ENCODE data around the gene CCDC121.
"Not testable (repeated sequence)": the region's sequence is repeated elsewhere in the genome, so short reads cannot be mapped to it uniquely, and the experiment has no call there.

Gene CCDC121

DNA sequence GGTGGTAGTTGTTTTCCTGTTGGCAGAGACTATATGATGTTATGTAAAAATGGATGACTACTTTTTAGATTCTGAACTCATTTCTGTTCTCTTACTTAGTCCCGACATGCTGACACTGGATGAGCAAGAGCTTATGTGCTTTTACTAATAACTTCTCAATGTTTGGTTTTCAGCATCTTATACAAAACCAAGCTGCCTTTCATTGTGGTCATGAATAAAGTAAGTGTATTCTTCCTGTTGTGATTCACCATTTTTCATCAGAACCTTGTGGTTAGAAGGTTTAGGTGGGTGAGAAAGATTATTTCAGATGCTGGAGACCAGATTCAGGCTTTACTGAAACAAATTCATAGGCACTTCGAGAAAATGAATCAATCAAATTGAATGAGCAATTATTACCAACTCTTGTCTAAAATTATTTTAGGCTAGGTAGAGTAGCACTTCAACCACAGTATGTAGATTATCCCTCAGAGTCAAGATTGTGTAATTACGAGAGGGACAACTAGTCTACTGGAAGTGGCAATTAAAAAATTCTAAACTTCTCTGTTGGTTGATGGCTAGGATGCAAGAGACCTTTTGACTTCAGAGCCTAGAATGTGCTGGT is 9.3 kb upstream of the CCDC121 start:
- no peak for DNase-seq (ENCODE audit: low read depth in 2 of 2, low spot score in 1 of 2)

DNA sequence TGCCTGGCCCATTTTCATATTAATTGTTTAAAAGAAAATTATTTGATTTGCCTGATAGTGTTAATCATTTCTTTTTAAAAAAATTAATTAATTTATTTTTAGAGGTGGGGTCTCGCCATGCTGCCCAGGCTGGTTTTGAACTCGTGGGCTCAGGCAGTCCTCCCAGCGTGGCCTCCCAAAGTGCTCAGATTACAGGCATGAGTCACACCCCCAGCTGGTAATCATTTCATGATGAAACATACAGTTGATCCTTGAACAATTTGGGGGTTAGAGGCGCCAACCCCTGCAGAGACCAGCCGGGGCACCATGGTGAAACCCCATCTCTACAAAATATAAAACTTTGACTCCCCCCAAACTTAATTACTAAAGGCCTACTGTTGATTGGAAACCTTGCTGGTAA is 8.0 kb upstream of the CCDC121 start:
- no peak for DNase-seq (ENCODE audit: low read depth in 2 of 2, low spot score in 1 of 2)

DNA sequence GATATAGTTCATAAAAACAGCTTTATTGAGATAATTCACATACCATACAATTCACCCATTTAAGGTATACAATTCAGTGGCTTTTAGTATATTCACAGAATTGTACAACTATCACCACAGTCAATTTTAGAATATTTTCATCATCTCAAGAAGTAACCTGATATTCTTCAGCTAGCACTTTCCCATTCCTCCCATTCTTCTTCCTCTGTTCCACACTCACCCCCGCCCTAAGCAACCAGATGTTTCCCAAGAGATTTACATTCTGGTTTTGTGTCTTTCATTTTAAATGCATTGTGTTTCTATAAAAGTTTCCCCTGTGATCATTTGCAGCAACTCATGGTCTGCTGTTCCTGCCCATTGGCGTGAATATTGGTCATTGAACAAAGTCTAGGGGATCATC is 5.5 kb upstream of the CCDC121 start:
- DNase-seq (ENCODE audit: low read depth in 2 of 2, low spot score in 1 of 2), result no peak

DNA sequence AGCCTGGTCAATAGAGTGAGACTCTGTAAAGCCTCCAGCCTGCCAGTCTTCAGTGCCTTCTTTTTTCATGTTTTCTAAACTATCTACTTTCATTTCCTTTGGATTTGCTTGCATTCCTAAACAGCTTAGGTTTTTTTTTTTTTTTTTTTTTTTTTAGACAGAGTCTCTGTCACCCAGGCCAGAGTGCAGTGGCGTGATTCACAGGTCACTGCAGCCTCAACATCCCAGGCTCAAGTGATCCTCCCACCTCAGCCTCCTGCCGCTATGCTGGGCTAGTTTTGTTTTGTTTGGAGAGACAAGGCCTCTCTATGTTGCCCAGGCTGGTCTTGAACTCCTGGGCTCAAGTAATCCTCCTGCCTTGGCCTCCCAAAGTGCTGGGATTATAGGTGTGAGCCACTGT is 1.4 kb upstream of the CCDC121 start:
- DNase-seq (ENCODE audit: low read depth in 2 of 2, low spot score in 1 of 2), result not testable (repeated sequence)

DNA sequence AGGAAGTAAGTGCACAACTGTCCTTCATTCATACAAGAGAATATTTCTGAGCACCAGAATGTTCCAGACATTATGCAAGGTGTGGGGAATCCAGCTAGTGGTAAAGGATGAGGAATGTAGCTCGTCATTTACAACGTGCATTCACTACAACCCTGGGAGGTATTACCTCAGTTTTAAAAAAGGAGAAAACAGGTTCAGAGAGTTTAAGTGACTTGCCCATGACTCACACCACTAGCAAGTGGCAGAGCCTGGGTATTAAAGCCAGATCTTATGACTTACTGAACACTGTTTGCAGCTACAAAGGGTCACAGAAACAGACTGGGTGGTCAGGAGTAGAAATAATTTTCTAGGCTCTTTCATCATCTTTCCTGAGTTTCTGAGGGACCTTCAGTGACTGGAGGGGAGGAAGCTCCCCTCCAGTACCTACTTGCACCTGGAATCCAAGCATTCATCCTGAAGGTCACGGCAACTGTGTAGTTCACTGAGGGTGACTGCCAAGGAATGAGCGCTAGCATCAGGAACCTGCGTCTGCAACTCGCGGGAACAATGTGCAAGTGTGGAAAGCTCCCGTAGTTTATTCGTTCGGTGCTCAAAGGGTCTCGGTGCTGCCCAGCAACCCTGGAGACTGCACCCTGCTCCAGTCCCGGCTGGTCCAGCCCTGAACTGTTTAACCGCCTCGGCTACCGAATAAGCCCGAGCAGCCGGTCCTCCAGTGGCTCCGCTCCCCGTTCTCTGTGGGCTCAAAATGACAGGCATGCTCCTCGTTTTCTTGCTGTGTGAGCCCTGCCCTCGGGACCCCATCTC is 647 bp downstream of the CCDC121 start:
- no peak for DNase-seq (ENCODE audit: low read depth in 2 of 2, low spot score in 1 of 2)

DNA sequence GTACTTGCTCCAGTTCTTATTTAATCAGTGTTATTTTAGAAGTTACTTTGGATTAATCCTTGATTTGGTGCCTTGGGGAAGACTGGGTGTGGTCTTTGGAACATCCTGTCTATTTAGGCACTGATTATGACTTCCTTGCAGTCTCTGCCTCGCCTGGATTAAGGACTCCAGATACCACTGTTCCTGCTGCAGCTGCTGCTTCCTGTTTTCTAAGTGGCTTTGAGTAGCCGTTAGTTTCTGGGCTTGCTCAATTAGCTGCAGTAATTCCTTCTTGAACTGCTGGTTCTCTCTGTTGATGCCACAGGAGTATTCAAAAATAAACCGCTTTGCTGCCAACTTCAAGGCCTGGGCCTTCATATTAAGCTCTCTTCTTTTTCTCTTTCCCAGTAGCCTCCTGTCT is 1.9 kb downstream of the CCDC121 start:
- not testable (repeated sequence) for DNase-seq (ENCODE audit: low read depth in 2 of 2, low spot score in 1 of 2)

DNA sequence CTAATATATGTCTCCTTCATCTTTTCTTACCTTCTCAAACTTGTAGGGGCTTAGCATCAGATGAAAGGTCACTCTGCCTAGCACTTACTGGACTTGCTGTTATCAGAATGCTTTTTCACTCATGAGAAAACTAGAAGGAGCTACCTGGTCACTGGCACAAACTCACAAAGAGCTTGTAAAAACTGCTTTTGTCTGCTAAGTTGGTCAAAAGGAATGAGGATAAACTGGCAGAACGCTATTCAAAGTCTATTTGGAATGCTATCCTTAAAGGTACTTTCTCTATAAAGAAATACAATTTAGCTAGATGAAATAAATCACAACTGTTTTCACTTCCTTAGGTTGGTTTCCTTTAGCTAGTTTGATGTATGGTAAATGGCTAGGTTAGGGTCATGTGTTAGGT is 2.5 kb downstream of the CCDC121 start:
- not testable (repeated sequence) for DNase-seq (ENCODE audit: low read depth in 2 of 2, low spot score in 1 of 2)

DNA sequence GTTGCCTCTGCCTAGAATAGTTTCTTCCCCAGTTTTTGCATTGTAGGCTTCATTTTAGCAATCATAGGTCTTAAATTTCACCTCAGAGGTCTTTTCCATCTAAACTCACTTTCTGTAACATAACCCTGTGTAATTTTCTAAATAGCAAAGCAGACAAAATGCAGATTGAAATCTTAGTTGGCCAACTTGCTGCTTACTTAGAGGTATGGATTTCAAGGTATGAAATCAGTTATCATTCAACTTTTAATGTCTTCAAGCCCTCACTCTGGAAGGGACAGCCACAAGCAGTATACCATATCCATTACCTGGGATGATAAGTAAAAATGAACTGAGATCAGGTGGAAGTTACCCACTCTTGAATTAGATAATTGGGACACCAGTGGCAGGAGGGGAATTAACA is 3.9 kb downstream of the CCDC121 start:
- DNase-seq (ENCODE audit: low read depth in 2 of 2, low spot score in 1 of 2), result no peak

DNA sequence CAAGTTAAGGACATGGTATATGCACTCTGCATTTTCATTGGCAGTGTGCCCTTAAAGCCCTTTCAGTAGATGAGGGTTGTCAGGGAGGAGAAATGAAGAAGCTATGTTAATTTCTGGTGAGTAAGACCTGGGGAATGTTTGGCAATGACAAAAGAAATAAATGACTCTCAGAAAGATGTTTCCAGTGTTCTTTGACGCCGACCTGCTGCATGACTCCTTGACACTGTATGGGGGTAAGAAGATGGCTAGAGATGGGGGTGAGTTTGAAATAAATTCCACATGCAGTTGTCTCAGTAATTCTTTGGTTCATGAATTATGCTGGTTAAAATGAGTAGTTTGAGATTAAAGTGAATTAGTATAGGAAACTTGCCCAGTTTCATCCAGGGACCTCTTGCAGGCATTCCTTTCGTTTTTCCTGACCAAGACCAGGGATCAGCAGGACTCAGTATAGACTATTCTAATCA is 5.9 kb downstream of the CCDC121 start:
- DNase-seq (ENCODE audit: low read depth in 2 of 2, low spot score in 1 of 2), result no peak

DNA sequence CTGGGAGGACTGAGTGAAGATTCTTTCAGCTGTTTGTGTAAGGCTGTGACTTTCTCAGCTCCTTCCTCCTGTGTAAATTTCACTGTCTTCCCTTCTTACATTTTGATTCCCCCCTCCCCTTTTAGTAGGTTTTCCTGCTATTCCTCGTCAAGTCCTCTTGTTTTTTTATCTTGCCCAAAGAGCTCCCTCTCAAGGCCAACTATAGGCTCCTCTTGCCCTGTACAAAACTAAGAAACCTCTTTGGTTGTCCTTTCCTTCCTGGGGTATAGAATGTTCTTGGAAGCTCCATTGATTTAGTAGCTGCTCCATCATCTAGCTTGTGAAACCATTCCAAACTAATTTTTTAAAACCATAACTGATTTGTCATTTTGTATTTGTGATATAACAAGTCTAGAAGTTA is 7.3 kb downstream of the CCDC121 start:
- DNase-seq (ENCODE audit: low read depth in 2 of 2, low spot score in 1 of 2), result no peak

DNA sequence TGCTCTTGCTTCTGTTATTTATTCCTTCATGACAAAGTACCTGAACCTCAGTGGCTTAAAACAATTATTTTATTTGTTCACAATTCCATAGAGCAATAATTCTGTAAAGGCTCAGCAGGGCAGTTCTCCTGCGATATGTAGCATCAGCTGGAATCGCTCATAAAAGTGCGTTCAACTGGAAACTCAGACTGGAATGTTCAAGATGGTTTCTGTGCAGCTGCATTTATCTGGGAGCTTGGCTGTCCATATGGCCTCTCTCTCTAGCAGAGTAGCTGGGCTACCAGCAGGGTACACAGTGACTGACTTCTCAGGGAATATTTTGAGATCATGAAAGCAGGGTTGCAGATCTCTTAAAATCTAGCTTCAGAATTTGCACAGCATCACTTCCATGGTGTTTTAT is 13.5 kb downstream of the CCDC121 start:
- DNase-seq (ENCODE audit: low read depth in 2 of 2, low spot score in 1 of 2), result no peak

DNA sequence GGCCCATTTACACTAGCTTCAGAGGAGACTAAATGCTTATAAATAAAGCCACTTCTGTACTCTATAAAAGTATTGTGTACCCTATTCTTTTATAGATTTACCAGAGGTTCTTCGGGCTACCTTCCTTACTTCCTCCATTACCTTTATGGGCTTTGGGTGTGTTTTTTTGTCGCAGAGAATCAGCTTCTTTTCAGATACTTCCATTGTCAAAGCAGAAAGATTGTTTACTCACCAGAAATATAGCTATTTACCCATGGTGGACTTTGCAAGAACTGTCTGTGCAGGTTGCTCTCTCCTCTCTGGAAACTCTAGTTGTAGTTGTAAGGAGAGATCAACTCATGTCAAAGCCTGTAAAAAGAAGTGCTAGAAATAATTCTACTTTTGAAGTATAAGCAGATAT is 14.8 kb downstream of the CCDC121 start:
- DNase-seq (ENCODE audit: low read depth in 2 of 2, low spot score in 1 of 2), result no peak

DNA sequence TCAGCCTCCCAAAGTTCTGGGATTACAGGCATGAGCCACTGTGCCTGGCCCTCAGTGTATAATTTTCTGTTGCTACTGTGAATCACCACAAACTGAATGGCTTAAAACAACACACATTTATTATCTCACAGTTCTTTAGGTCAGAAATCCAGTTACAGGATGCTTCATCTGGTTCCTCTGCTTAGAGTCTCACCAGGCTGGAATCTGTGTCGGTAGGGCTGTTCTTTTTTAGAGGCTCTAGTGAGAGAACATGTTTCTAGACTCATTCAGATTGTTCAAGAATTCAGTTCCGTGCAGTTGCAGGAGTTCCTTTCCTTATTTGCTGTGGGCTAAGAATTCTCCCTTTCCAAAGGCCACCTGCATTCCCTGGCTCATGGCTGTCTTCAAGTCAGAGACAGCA is 22.2 kb downstream of the CCDC121 start:
- no peak for DNase-seq (ENCODE audit: low read depth in 2 of 2, low spot score in 1 of 2)

DNA sequence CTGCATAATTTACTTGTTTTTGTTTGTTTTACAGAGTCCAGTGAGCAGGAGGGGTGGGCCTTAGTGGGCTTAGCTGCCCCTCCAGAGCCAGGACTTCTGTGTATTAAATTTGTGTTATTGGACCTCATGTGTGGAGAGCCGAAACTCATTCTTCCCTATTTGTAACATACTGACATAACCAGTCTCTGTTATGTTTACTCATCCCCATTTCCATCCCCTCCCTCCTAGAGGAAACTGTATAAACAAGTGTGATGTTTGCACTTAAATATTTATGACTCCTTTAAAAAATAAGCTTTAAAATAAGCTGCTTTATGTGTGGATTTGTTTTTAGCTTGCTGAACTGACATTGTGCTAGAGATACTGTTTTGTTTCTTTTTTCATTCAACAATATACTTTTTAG is 32.2 kb downstream of the CCDC121 start:
- no peak for DNase-seq (ENCODE audit: low read depth in 2 of 2, low spot score in 1 of 2)

DNA sequence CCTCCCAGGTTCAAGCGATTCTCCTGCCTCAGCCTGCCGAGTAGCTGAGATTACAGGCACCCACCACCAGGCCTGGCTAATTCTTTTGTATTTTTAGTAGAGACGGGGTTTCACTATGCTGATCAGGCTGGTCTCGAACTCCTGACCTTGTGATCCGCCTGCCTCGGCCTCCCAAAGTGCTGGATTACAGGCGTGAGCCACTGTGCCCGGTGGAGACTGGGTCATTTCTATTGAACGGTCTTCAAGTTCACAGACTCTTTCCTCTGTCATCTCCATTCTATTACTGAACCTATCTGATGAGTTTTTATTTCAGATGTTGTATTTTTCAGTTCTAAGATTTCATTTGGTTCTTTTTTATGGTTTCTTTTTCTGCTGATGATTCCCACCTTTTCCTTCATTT is 33.4 kb downstream of the CCDC121 start:
- DNase-seq (ENCODE audit: low read depth in 2 of 2, low spot score in 1 of 2), result not testable (repeated sequence)

DNA sequence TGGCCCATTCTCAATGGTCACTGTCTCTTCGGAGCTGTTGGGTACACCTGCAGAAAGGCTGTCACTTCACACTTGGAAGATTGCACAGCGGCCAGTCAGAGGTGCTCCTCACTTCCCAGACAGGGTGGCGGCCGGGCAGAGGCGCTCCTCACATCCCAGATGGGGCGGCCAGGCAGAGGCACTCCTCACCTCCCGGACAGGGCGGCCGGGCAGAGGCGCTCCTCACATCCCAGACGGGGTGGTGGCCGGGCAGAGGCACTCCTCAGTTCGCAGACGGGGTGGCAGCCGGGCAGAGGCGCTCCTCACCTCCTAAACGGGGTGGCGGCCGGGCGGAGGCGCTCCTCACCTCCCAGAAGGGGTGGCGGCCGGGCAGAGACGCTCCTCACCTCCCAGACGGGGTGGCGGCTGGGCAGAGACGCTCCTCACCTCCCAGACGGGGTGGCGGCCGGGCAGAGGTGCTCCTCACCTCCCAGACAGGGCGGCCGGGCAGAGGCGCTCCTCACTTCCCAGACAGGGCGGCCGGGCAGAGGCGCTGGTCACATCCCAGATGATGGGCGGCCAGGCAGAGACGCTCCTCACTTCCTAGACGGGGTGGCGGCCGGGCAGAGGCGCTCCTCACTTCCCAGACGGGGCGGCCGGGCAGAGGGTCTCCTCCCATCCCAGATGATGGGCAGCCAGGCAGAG is 34.6 kb downstream of the CCDC121 start:
- DNase-seq (ENCODE audit: low read depth in 2 of 2, low spot score in 1 of 2), result not testable (repeated sequence)

DNA sequence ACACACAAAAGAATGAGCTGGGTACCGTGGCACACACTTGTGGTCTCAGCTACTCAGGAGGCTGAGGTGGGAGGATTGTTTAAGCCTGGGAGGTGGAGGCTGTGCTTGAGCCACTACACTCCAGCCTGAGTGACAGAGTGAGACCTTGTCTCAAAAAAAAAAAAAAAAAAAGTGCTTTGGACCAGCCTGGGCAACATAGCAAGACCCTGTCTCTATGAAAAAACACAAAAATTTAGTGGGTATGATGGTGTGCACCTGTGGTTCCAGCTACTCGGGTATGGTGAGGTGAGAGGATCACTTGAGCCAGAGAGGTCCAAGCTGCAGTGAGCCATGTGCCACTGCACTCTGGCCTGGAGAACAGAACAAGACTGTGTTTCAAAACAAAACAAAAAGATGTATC is 35.6 kb downstream of the CCDC121 start:
- DNase-seq (ENCODE audit: low read depth in 2 of 2, low spot score in 1 of 2), result no peak

DNA sequence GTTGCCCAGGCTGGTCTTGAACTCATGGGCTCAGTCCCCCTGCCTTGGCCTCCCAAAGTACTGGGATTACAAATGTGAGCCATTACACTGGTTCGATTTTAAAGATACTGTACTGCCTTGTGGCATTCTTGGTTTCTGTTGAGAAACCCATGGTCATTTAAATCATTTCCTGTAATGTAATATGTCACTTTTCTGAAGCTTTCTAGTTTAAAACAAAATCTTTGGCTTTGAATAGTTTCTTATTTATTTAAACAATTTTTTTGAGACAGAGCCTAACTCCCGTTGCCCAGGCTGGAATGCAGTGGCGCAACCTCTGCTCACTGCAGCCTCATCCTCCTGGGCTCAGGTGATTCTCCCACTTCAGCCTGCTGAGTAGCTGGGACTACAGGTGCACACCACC is 37.1 kb downstream of the CCDC121 start:
- DNase-seq (ENCODE audit: low read depth in 2 of 2, low spot score in 1 of 2), result no peak

DNA sequence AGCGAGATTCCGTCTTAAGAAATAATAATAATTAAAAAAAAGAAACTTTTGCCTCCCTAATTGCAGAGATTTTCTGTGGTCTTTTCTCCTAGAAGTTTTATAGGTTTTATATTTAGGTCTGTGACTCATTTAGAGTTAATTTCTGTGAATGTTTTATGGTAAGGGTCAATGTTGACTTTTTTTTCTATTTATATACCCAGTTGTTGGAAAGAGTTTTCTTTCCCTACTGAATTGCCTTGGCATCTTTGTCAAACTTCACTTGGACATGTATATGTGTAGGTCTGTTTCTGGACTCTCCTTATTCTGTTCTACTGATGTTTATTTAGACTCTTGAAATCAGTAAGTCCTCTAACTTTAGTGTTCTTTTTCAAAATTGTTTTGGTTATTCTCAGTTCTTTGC is 40.5 kb downstream of the CCDC121 start:
- no peak for DNase-seq (ENCODE audit: low read depth in 2 of 2, low spot score in 1 of 2)

DNA sequence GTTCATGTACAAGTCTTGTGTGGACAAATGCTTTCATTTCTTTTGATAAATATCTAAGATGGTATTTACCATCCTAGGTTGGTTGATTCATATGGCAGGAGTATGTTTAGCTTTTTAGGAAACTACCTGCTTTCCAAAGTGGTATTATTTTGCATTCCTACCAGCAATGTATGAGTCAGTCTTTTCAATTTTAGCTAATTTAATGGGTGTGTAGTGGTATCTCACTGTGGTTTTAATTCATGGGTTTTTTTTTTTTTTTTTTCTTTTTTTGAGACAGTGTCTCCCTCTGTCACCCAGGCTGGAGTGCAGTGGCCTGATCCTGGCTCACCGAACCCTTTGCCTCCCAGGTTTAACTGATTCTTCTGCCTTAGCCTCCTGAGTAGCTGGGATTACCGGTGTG is 41.8 kb downstream of the CCDC121 start:
- DNase-seq (ENCODE audit: low read depth in 2 of 2, low spot score in 1 of 2), result no peak

DNA sequence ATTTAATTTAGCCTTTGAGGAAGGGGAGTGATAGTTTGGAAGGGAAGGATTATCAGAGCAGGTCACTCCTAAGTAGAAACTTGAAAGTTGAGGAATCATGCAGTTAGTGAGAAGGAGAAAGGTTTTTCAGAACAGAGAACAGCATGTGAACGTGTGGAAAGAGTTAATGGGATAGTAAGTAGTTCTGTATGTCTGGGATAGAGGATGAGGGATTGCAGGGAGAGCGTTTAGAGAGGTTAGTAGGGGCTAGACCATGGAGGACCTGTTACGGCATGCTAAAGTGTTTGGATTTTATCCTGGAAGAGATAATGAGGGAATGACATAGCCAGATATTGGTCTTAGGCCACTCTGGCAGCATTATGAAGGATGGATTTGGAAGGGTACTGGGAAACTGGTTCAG is 44.2 kb downstream of the CCDC121 start:
- no peak for DNase-seq (ENCODE audit: low read depth in 2 of 2, low spot score in 1 of 2)

DNA sequence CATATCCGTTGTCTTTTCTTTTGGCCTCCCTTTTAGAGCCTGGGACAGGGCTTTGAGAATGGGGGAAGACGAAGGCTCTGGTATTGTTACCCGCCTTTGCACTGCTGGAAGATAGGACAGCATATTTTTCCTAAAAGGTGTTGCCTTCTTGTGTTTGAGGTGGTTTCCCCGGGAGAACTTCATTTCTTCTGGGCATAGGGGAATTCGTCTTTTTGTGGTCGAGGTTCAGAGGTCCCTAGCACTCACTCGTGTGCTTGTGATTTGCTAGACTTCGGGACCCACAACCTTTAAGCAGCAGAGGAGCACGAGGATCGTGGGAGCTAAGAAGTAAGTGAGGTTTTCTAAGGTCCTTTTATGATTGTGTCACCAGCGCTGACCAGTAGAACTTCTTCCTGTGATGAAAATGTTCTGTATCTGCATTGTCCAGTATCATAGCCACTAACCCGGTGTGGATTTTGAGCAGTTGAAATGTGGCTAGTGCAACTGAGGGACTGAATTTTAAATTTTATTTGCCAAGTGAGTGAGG is 45.4 kb downstream of the CCDC121 start:
- DNase-seq (ENCODE audit: low read depth in 2 of 2, low spot score in 1 of 2), result no peak

All from stimulated activated CD8-positive, alpha-beta memory T cell treated with anti-CD3 and anti-CD28 coated beads, Interleukin-4, amount 100 ng/mL, for 4 hours (primary cell).